DOHH2 (cell line): Measurements from ENCODE around the gene GIPC1.

ENCODE experiments used
- CTCF ChIP-seq: fragments of 200-600 bp; sonication (generic); IDR thresholded peaks from one replicate; pipeline ENCODE4 v1.5.1; 2014; ENCODE audit warnings: antibody characterized with exemption, mild to moderate bottlenecking, low read depth, low read length; ENCODE audit not compliant: poor library complexity, severe bottlenecking
- EZH2phosphoT487 ChIP-seq: fragments of 200-600 bp; sonication (generic); IDR thresholded peaks from 2 replicates; pipeline ENCODE4 v1.6.1; 2017; ENCODE audit warnings: borderline replicate concordance, mild to moderate bottlenecking, antibody characterized with exemption, low read length, moderate library complexity, mixed read lengths

- TF ChIP-seq CTCF (no peak), EZH2phosphoT487 (no peak)
Measured at GRCh38 chr19:14515501-14516047, 19.6 kb upstream of the GIPC1 start.
